ENCODE measurements around the gene WFS1. TPM values are rescaled to one million over a fixed set of nuclear protein-coding genes. Genes with fewer than 3 reads are reported as not detected.

The WFS1 gene
- total and polyA plus RNA-seq, 2 of the 8 experiments (the other 6 are each of a cell fraction or from before 2014, with no cell fraction given) = 29.1 to 43.1 TPM

DNA sequence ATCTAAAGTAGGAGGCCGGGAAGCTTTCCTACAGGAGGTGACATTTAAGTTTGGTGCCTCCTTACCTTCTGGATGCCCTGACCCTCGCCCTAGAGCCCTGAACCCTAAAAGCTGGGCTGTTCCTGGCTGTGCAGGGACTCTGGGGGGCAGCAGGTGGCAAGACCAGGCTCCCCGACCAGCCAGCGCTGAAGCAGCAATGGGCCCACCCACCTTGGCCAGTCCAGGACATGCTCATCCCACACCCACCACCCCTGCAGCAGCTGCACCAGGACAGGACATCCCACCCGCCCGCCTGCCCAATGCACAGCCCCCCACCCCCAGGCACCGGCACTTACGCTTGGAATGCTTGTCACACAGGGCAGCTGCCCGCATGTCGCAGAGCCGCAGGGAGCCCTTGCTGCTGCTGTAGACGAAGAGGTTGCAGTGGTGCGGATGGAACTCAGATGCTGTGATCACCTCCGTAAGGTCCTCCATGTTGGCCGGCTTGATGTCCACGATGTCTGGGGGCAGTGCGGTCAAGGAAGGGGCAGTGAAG is 77.9 kb downstream of the WFS1 start (continued):
- no peak for TF ChIP-seq BACH1 (IDR thresholded peaks at IDR 0.05; ENCODE audit: low read length)
- TF ChIP-seq NANOG (IDR thresholded peaks at IDR 0.05; ENCODE audit: insufficient read depth, low read depth, low read length, poor library complexity, severe bottlenecking) = no peak
